Skeletal muscle cell (primary cell): ENCODE measurements around the gene ACSS2.

Source experiments
- DNase-seq: peaks from one replicate; pipeline ENCODE4 v3.0.0-alpha.2; 2010; ENCODE audit warnings: low read depth
- H3K4me3 ChIP-seq: 2 replicates; pipeline ENCODE4 v1.5.1; 2011; ENCODE audit warnings: low read depth, mild to moderate bottlenecking, control low read depth, low read length, moderate library complexity

The ACSS2 gene

DNA sequence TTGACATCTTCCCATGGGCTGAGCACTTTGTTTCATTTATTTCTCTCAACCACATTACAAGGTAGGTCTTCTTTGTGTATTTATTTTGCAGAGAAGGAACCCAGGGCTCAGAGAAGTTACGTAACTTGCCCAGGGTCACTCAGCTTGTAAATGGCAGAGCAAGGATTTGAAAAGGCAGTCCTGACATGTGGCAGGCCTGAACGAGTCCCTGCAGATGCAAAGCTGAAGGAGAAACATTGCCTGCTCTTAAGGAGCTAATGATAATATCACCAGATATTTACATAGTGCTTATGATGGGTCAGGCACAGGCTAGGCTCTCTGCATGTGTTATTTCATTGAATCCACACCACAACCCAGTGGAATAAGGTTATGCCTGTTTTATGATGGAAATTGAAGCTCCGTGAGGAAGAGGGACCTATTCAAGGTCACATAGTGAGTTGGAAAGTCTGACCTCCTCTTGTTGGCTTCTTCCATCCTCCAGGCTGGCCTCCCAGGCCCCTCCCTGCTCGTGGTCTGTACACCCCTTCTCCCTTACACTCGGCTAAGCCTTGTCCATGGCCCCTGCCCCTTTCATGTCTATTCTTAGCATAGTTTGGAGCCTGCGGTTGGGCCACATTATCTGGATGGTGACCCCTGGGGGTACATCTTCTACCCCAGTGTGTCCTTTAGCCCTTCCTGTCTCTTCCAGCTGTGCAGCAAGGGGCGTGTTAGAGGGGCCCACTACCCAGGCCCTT lies 91.8 kb downstream of the ACSS2 start:
- no peak overlapping the region for H3K4me3 ChIP-seq
- DNase-seq, result no peak

DNA sequence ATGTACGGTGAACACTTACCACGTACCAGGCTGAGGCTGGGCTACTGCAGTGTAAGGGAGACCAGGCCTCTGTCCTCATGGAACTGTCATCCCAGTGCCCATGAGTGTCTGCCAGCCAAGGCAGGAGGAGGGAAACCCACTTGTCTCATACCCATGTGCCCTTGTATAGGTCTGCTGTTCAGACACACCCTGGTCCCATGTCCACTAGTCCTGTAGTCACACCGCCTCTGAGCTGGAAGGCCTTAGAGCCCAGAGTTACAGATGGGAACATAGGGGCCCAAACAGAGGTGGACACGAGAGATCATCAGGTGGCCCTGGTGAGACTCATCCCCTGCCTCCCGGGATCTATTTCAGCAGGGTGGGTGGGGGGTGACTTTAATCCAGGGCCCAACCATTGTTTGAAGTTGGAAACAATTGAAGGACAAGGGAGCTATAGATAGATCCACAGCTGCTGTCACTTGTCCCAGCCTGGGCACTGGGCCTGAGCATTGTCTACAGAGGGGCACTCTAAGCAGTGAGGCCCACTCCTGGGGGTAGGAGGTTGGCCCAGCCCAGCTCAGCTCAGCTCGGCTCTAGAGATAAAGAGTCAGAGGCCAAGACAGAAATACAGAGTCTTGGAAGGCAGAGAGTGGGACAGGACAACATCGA lies 93.9 kb downstream of the ACSS2 start:
- H3K4me3 ChIP-seq, result no peak overlapping the region
- no peak for DNase-seq

- DNase-seq, result no peak
- no peak overlapping the region for H3K4me3 ChIP-seq
These were observed 94.6 kb downstream of the ACSS2 start for GRCh38 chr20:34970846-34971560.

GRCh38 chr20:34971561-34972235 lies 95.3 kb downstream of the ACSS2 start:
- DNase-seq, result no peak
- no peak overlapping the region for H3K4me3 ChIP-seq

DNA sequence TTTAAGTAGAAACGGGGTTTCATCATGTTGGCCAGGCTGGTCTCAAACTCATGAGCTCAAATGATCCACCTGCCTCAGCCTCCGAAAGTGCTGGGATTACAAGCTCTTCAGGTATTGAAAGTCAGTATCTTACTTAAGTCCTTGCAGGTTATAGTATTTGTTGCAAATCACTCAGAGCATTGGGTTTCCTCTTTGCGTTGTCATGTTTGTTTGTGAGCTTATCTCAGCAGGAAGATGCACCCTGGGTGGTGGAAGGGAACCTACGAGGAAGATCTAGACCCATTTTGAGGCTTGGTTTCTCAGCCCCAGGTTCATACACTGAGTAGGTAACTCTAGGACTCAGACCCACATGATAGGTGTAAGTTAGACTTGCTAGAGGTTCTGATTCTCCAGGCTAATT lies 97.8 kb downstream of the ACSS2 start:
- H3K4me3 ChIP-seq, result no peak overlapping the region

GRCh38 chr20:34976286-34976685 lies 99.9 kb downstream of the ACSS2 start:
- DNase-seq, result no peak
- H3K4me3 ChIP-seq, result no peak overlapping the region

More for the DNA sequence above, 97.8 kb downstream of the ACSS2 start:
- DNase-seq, result no peak
